ENCODE measurements around the gene STON1. TPM values are rescaled to one million over a fixed set of nuclear protein-coding genes. Genes with fewer than 3 reads are reported as not detected.

The STON1 gene
- total and polyA plus RNA-seq, 2 of the 4 experiments (the other 2 are of a cell fraction): 4.0 to 5.7 TPM

DNA sequence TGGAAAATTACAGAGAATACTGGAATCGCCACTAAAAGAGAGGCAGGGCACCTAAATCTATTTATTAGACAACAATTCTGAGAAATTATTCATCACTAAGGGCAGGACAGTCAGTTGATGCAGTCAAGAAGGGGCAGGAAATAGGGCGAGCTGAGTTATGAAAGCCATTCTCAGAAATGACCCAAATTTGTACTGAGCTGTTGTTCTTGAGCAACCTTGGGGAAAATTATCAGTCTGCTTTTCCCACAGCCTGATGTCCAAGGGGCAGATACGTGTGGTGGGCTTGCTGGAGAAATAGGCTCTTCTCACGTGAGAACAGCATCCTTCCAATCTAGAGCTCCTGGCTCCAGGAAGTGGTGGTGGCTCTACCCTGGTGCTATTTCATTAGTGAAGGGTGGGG lies 38.6 kb downstream of the STON1 start:
- DNase-seq (no peak), ATAC-seq (ENCODE audit: low read depth) (no peak)
- intact Hi-C loops (cut with micrococcal nuclease): loop anchor here (5.0 kb wide), 1 partner anchor 86 kb away; no protein-coding TSS in a partner anchor
- no peak overlapping the region for H3K4me3 ChIP-seq (ENCODE audit: insufficient read depth, low read depth, low read length)
- ChIA-PET POLR2A (ENCODE audit: unreplicated experiment) (no interaction called here), CTCF (interaction anchor here (0.6 to 1.2 kb wide), 2 partner anchors 37 to 322 kb away, joined by 3 to 4 read pairs; no protein-coding TSS in a partner anchor)
- H3K4me1 ChIP-seq (ENCODE audit: control insufficient read depth, insufficient read depth, low read length): no peaks in the 10 kb centered on the region
- no peak overlapping the region for H3K56ac ChIP-seq (ENCODE audit: extremely low read depth, insufficient read depth, low read length)
- no TSS peak for BruUV-seq (replicated peaks)
- dilution Hi-C loops (cut with HindIII; ENCODE audit: low sequenced_read_pairs, unreplicated experiment): no loop called here
- no peak overlapping the region for H2BK15ac ChIP-seq (ENCODE audit: low read depth, low read length)
- in situ Hi-C loops (cut with MboI; ENCODE audit: low sequenced_read_pairs): no loop called here
- H3K79me1 ChIP-seq (ENCODE audit: low read depth in 1 of 2, low read length in 2 of 2): no peaks in the 10 kb centered on the region; a peak in 1 of 4 replicates
- no peak overlapping the region for H3K4ac ChIP-seq (ENCODE audit: low read depth, low read length)
- H3K23ac ChIP-seq (ENCODE audit: low read depth, low read length): no peak overlapping the region
- H4K91ac ChIP-seq (ENCODE audit: insufficient read depth, low read depth, low read length): no peak overlapping the region
- H4K8ac ChIP-seq (ENCODE audit: low read depth in 2 of 2, low read length in 2 of 2): no peak overlapping the region
- no peak overlapping the region for H2AK9ac ChIP-seq (replicated peaks; ENCODE audit: low read depth, low read length, poor library complexity)
- TF ChIP-seq, protein P1, sequence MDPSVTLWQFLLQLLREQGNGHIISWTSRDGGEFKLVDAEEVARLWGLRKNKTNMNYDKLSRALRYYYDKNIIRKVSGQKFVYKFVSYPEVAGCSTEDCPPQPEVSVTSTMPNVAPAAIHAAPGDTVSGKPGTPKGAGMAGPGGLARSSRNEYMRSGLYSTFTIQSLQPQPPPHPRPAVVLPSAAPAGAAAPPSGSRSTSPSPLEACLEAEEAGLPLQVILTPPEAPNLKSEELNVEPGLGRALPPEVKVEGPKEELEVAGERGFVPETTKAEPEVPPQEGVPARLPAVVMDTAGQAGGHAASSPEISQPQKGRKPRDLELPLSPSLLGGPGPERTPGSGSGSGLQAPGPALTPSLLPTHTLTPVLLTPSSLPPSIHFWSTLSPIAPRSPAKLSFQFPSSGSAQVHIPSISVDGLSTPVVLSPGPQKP (IDR thresholded peaks at IDR 0.05; ENCODE audit: borderline replicate concordance, low read depth, low read length): no peak
- TF ChIP-seq RCOR1 (IDR thresholded peaks at IDR 0.05; ENCODE audit: insufficient replicate concordance, low read length) (no peak), RAD21 (IDR thresholded peaks at IDR 0.05; ENCODE audit: low read length) (no peak), CEBPB (IDR thresholded peaks at IDR 0.05; ENCODE audit: low read depth, low read length) (no peak), MAZ (IDR thresholded peaks at IDR 0.05; ENCODE audit: borderline replicate concordance, low read depth, low read length) (no peak), RFX5 (IDR thresholded peaks at IDR 0.05; ENCODE audit: low read depth, low read length) (no peak), BHLHE40 (IDR thresholded peaks at IDR 0.05; ENCODE audit: low read depth, low read length) (no peak), MAFK (IDR thresholded peaks at IDR 0.05; ENCODE audit: low read depth, low read length) (no peak), CHD1 (IDR thresholded peaks at IDR 0.05; ENCODE audit: low read depth, low read length) (no peak), SMC3 (IDR thresholded peaks at IDR 0.05; ENCODE audit: low read depth, low read length) (no peak), POLR2A (IDR thresholded peaks at IDR 0.05; ENCODE audit: low read depth, low read length) (no peak)
- TF ChIP-seq, protein P2, sequence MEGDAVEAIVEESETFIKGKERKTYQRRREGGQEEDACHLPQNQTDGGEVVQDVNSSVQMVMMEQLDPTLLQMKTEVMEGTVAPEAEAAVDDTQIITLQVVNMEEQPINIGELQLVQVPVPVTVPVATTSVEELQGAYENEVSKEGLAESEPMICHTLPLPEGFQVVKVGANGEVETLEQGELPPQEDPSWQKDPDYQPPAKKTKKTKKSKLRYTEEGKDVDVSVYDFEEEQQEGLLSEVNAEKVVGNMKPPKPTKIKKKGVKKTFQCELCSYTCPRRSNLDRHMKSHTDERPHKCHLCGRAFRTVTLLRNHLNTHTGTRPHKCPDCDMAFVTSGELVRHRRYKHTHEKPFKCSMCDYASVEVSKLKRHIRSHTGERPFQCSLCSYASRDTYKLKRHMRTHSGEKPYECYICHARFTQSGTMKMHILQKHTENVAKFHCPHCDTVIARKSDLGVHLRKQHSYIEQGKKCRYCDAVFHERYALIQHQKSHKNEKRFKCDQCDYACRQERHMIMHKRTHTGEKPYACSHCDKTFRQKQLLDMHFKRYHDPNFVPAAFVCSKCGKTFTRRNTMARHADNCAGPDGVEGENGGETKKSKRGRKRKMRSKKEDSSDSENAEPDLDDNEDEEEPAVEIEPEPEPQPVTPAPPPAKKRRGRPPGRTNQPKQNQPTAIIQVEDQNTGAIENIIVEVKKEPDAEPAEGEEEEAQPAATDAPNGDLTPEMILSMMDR (conservative IDR thresholded peaks at IDR 0.05; ENCODE audit: low read depth, low read length): no peak
- TF ChIP-seq, protein P3, sequence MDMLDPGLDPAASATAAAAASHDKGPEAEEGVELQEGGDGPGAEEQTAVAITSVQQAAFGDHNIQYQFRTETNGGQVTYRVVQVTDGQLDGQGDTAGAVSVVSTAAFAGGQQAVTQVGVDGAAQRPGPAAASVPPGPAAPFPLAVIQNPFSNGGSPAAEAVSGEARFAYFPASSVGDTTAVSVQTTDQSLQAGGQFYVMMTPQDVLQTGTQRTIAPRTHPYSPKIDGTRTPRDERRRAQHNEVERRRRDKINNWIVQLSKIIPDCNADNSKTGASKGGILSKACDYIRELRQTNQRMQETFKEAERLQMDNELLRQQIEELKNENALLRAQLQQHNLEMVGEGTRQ (IDR thresholded peaks at IDR 0.05; ENCODE audit: low read depth, low read length): no peak
- H3K18ac ChIP-seq (ENCODE audit: low read depth, low read length): no peak overlapping the region
- no peak overlapping the region for H3K9ac ChIP-seq (ENCODE audit: low read depth, low read length)
- H2BK120ac ChIP-seq (ENCODE audit: low read depth, low read length): no peak overlapping the region
- no peak overlapping the region for H2AFZ ChIP-seq (replicated peaks; ENCODE audit: low read length, poor library complexity)
- no peaks in the 10 kb centered on the region for H3K9me3 ChIP-seq (ENCODE audit: control insufficient read depth, insufficient read depth, low read length)
- no peak overlapping the region for H3K27ac ChIP-seq (ENCODE audit: insufficient read depth, low read length)
- no peaks in the 10 kb centered on the region for H3K27me3 ChIP-seq (ENCODE audit: control insufficient read depth, insufficient read depth, low read length)
- H4K5ac ChIP-seq (ENCODE audit: low read depth, low read length): no peak overlapping the region
- H2BK5ac ChIP-seq (ENCODE audit: low read depth, low read length, poor library complexity, severe bottlenecking): no peak overlapping the region
- no peak overlapping the region for H2BK20ac ChIP-seq (ENCODE audit: low read depth, low read length)
- no peak overlapping the region for H2AK5ac ChIP-seq (ENCODE audit: low read depth, low read length)
- H3K36me3 ChIP-seq (ENCODE audit: control insufficient read depth, insufficient read depth, low read length): no peaks in the 10 kb centered on the region
- peaks cover 4% of the 10 kb centered on the region for H3K9me1 ChIP-seq (ENCODE audit: insufficient read depth, low read length)
- no peaks in the 10 kb centered on the region for H4K20me1 ChIP-seq (ENCODE audit: insufficient read depth, low read length)
- no peak overlapping the region for H3K14ac ChIP-seq (replicated peaks; ENCODE audit: low read depth, low read length)
- no peak overlapping the region for H3K4me2 ChIP-seq (ENCODE audit: low read depth, low read length)
- no CpG with 5 or more reads among the region's 4 CpGs for WGBS, 2 experiments (ENCODE audit: extremely low coverage in 2 of 2, insufficient read length in 1 of 2)
